ENCODE data around the gene STXBP2.

- TF ChIP-seq CTCF (conservative IDR thresholded peaks at IDR 0.05 in 1 of 2, IDR thresholded peaks at IDR 0.05 in 1 of 2; ENCODE audit: extremely low read depth in 1 of 2, insufficient read depth in 1 of 2, low read depth in 1 of 2, low read length in 2 of 2) = peak in 1 of 2 donors; percentile 17
- no peak for TF ChIP-seq EZH2 (IDR thresholded peaks at IDR 0.05; ENCODE audit: borderline replicate concordance, low read length)
Observed at GRCh38 chr19:7682175-7682855, 45.4 kb downstream of the STXBP2 start.
